DND-41 (cell line): Measurements from ENCODE around the gene FITM1.

Experiments
- EZH2 ChIP-seq: IDR thresholded peaks from 3 replicates; pipeline ENCODE4 v1.6.1; 2012; ENCODE audit warnings: borderline replicate concordance, low read depth, mild to moderate bottlenecking, moderate library complexity, low read length, inconsistent platforms; ENCODE audit not compliant: severe bottlenecking
- TF ChIP-seq, protein P1 (sequence below): IDR thresholded peaks from 2 replicates; pipeline ENCODE4 v1.5.1; 2012; ENCODE audit warnings: borderline replicate concordance, low read length, moderate library complexity, mild to moderate bottlenecking; ENCODE audit not compliant: poor library complexity, severe bottlenecking; ENCODE audit errors: extremely low read depth

DNA sequence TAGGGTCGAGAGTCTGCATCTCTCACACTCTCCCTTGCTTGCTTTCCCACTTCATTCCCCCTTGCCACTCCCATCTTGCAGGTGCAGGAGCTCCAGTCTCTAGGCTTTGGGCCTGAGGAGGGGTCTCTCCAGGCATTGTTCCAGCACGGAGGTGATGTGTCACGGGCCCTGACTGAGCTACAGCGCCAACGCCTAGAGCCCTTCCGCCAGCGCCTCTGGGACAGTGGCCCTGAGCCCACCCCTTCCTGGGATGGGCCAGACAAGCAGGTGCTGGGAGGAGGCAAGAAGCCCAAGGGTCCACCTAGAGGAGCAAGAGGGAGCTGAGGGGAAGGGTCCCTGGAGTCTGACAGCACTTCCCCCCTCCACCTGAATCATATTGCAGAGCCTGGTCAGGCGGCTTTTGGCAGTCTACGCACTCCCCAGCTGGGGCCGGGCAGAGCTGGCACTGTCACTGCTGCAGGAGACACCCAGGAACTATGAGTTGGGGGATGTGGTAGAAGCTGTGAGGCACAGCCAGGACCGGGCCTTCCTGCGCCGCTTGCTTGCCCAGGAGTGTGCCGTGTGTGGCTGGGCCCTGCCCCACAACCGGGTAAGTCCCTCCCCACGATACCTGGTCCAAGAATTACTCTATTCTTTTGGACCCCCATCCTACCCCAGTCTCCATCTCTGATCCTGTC, 21.1 kb downstream of the FITM1 start:
- TF ChIP-seq, protein P1, sequence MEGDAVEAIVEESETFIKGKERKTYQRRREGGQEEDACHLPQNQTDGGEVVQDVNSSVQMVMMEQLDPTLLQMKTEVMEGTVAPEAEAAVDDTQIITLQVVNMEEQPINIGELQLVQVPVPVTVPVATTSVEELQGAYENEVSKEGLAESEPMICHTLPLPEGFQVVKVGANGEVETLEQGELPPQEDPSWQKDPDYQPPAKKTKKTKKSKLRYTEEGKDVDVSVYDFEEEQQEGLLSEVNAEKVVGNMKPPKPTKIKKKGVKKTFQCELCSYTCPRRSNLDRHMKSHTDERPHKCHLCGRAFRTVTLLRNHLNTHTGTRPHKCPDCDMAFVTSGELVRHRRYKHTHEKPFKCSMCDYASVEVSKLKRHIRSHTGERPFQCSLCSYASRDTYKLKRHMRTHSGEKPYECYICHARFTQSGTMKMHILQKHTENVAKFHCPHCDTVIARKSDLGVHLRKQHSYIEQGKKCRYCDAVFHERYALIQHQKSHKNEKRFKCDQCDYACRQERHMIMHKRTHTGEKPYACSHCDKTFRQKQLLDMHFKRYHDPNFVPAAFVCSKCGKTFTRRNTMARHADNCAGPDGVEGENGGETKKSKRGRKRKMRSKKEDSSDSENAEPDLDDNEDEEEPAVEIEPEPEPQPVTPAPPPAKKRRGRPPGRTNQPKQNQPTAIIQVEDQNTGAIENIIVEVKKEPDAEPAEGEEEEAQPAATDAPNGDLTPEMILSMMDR: no peak
- TF ChIP-seq EZH2: no peak
